Thyroid gland (tissue), 4 donors: ENCODE measurements around the gene FER1L5.

Experiments
- POLR2A ChIP-seq, 2 donors: fragments of 450-650 bp; IDR thresholded peaks; one replicate each; pipeline ENCODE4 v1.6.1; 2017; ENCODE audit warnings: antibody characterized with exemption in 2 of 2, mild to moderate bottlenecking in 2 of 2, moderate library complexity in 1 of 2
- TF ChIP-seq, protein P1 (sequence below), 6 experiments: fragments of 200-600 bp in 3 of 6; fragments of 450-650 bp in 3 of 6; sonication (generic) in 3 of 6; IDR thresholded peaks; one replicate each; pipeline ENCODE4 v1.5.1; 2016 to 2019; ENCODE audit warnings: antibody characterized with exemption in 6 of 6, mild to moderate bottlenecking in 2 of 6, inconsistent platforms in 1 of 6, moderate library complexity in 1 of 6

DNA sequence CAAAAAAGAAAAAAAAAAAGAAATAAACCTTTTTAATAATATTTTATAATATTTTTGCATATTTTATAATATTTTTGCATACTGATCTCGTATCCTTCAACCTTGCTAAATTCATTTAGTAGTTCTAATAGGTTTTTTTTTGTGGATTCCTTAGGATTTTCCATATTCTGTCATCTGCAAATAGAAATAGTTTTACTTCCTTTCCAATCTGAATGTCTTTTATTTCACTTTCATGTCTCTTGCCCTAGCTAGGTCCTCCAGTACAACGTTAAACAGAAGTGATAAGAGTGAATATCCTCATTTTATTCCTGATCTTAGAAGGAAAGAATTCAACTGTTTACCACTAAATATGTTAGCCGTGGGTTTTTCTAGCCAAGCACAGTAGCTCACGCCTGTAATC lies 83.6 kb downstream of the FER1L5 start:
- no peak for TF ChIP-seq POLR2A (IDR thresholded peaks at IDR 0.05)
- TF ChIP-seq, protein P1, sequence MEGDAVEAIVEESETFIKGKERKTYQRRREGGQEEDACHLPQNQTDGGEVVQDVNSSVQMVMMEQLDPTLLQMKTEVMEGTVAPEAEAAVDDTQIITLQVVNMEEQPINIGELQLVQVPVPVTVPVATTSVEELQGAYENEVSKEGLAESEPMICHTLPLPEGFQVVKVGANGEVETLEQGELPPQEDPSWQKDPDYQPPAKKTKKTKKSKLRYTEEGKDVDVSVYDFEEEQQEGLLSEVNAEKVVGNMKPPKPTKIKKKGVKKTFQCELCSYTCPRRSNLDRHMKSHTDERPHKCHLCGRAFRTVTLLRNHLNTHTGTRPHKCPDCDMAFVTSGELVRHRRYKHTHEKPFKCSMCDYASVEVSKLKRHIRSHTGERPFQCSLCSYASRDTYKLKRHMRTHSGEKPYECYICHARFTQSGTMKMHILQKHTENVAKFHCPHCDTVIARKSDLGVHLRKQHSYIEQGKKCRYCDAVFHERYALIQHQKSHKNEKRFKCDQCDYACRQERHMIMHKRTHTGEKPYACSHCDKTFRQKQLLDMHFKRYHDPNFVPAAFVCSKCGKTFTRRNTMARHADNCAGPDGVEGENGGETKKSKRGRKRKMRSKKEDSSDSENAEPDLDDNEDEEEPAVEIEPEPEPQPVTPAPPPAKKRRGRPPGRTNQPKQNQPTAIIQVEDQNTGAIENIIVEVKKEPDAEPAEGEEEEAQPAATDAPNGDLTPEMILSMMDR (IDR thresholded peaks at IDR 0.05), result no peak
